RWPE2 (cell line): ENCODE results near the gene CYFIP1.
A peak's percentile ranks its signal among the peaks of the same experiment; 100 is the strongest.

Experiments used
- ATAC-seq: fragments of 200-7000 bp; cut with Tn5 transposase; 3 replicates; pipeline ENCODE4 v1.9.1; 2021; ENCODE audit warnings: low read depth
- DNase-seq: peaks from one replicate; pipeline ENCODE4 v3.0.0-alpha.2; 2020; ENCODE audit warnings: low spot score
- H3K27ac ChIP-seq: fragments of 450-650 bp; 2 replicates; pipeline ENCODE4 v1.5.1; 2017; ENCODE audit warnings: mild to moderate bottlenecking; ENCODE audit not compliant: poor library complexity, severe bottlenecking
- H3K27me3 ChIP-seq: fragments of 250-450 bp; sonication (Bioruptor Pico); 2 replicates; pipeline ENCODE4 v1.5.1; 2021; ENCODE audit warnings: mild to moderate bottlenecking, moderate library complexity; ENCODE audit not compliant: insufficient read depth, poor library complexity, severe bottlenecking
- H3K36me3 ChIP-seq: fragments of 250-450 bp; sonication (Bioruptor Pico); 2 replicates; pipeline ENCODE4 v1.5.1; 2020; ENCODE audit warnings: low read depth, mild to moderate bottlenecking, moderate library complexity
- H3K4me1 ChIP-seq: fragments of 250-450 bp; sonication (Bioruptor Pico); 2 replicates; pipeline ENCODE4 v1.5.1; 2021; ENCODE audit warnings: mild to moderate bottlenecking, moderate library complexity; ENCODE audit not compliant: insufficient read depth, poor library complexity, severe bottlenecking
- H3K4me3 ChIP-seq: fragments of 250-450 bp; sonication (Bioruptor Pico); 2 replicates; pipeline ENCODE4 v1.5.1; 2021; ENCODE audit warnings: mild to moderate bottlenecking, moderate library complexity; ENCODE audit not compliant: severe bottlenecking
- H3K9me3 ChIP-seq: fragments of 250-450 bp; sonication (Bioruptor Pico); 2 replicates; pipeline ENCODE4 v1.5.1; 2021; ENCODE audit warnings: mild to moderate bottlenecking, moderate library complexity; ENCODE audit not compliant: severe bottlenecking
- CTCF ChIP-seq: fragments of 450-650 bp; IDR thresholded peaks from one replicate; pipeline ENCODE4 v1.5.1; 2017; ENCODE audit warnings: mild to moderate bottlenecking, moderate library complexity; ENCODE audit not compliant: poor library complexity, severe bottlenecking

The CYFIP1 gene

GRCh38 chr15:22904736-22905135, 75.4 kb downstream of the CYFIP1 start:
- peak; percentile 52 for DNase-seq
- Histone ChIP-seq H3K27me3 (no peaks in the 10 kb centered on the region), H3K4me1 (no peaks in the 10 kb centered on the region), H3K9me3 (no peaks in the 10 kb centered on the region), H3K36me3 (peaks cover 81% of the 10 kb centered on the region), H3K4me3 (no peak overlapping the region), H3K27ac (no peak overlapping the region)
- no peak for TF ChIP-seq CTCF
- ATAC-seq = no peak

GRCh38 chr15:22903961-22904534, 76.1 kb downstream of the CYFIP1 start:
- no peak overlapping the region for H3K27ac ChIP-seq
- ATAC-seq (peak; percentile 18; the same call in 1 of the 3 replicates), DNase-seq (peak; percentile 60)
- H3K4me1 ChIP-seq = no peaks in the 10 kb centered on the region
- H3K9me3 ChIP-seq = no peaks in the 10 kb centered on the region
- peaks cover 81% of the 10 kb centered on the region for H3K36me3 ChIP-seq
- TF ChIP-seq CTCF = no peak
- no peak overlapping the region for H3K4me3 ChIP-seq
- no peaks in the 10 kb centered on the region for H3K27me3 ChIP-seq

GRCh38 chr15:22903427-22903826, 76.7 kb downstream of the CYFIP1 start:
- ATAC-seq (no peak), DNase-seq (peak; percentile 58)
- Histone ChIP-seq H3K4me1 (no peaks in the 10 kb centered on the region), H3K27me3 (no peaks in the 10 kb centered on the region), H3K9me3 (no peaks in the 10 kb centered on the region), H3K27ac (no peak overlapping the region), H3K4me3 (no peak overlapping the region), H3K36me3 (peaks cover 81% of the 10 kb centered on the region)
- TF ChIP-seq CTCF = no peak

- Histone ChIP-seq H3K27ac (no peak overlapping the region), H3K27me3 (no peaks in the 10 kb centered on the region), H3K4me3 (no peak overlapping the region), H3K4me1 (no peaks in the 10 kb centered on the region), H3K9me3 (no peaks in the 10 kb centered on the region), H3K36me3 (peaks cover 83% of the 10 kb centered on the region)
- DNase-seq (peak; percentile 62), ATAC-seq (no peak)
- TF ChIP-seq CTCF = no peak
Observed at GRCh38 chr15:22902981-22903380, 77.2 kb downstream of the CYFIP1 start.

- H3K4me1 ChIP-seq = no peaks in the 10 kb centered on the region
- DNase-seq = peak; percentile 66
- TF ChIP-seq CTCF = peak; percentile 8
- no peak overlapping the region for H3K4me3 ChIP-seq
- H3K9me3 ChIP-seq = no peaks in the 10 kb centered on the region
- no peak overlapping the region for H3K27ac ChIP-seq
- peaks cover 83% of the 10 kb centered on the region for H3K36me3 ChIP-seq
- H3K27me3 ChIP-seq = no peaks in the 10 kb centered on the region
- no peak for ATAC-seq
Observed at GRCh38 chr15:22902578-22902977, 77.6 kb downstream of the CYFIP1 start.
